Calu3 (cell line): ENCODE measurements around the gene HHAT. TPM values are rescaled to one million over a fixed set of nuclear protein-coding genes. Genes with fewer than 3 reads are reported as not detected.

Experiments used
- BruUV-seq: library from RNA; stranded (reverse); fragments of 400-500 nt; replicated peaks from 2 replicates; lab custom pipeline; 2021; lab: Mats Ljungman, UMichigan
- CTCF ChIA-PET: fragments of 300-600 bp; sonication (Branson Sonifier 250); formaldehyde crosslinking; loops from one replicate; lab custom pipeline; 2022; ENCODE audit warnings: antibody characterized with exemption; lab: Charles Lee
- DNase-seq: peaks from one replicate; pipeline ENCODE4 v3.0.0; 2022
- H3K27ac Mint-ChIP-seq: one replicate; pipeline ENCODE4 v1.8.0; 2022; ENCODE audit warnings: mixed read lengths; ENCODE audit not compliant: unreplicated experiment
- H3K27me3 Mint-ChIP-seq: one replicate; pipeline ENCODE4 v1.8.0; 2022; ENCODE audit warnings: mixed read lengths; ENCODE audit not compliant: unreplicated experiment
- H3K36me3 Mint-ChIP-seq: one replicate; pipeline ENCODE4 v1.8.0; 2022; ENCODE audit warnings: mild to moderate bottlenecking, moderate library complexity, mixed read lengths; ENCODE audit not compliant: insufficient read depth, unreplicated experiment
- H3K4me1 Mint-ChIP-seq: one replicate; pipeline ENCODE4 v1.8.0; 2022; ENCODE audit warnings: mild to moderate bottlenecking, low read depth, mixed read lengths; ENCODE audit not compliant: unreplicated experiment
- H3K4me3 Mint-ChIP-seq: one replicate; pipeline ENCODE4 v1.8.0; 2022; ENCODE audit warnings: mild to moderate bottlenecking, low read depth, moderate library complexity, mixed read lengths; ENCODE audit not compliant: unreplicated experiment
- H3K9me3 Mint-ChIP-seq: one replicate; pipeline ENCODE4 v1.8.0; 2022; ENCODE audit warnings: low read depth, mixed read lengths; ENCODE audit not compliant: unreplicated experiment
- CTCF ChIP-seq: fragments of 200-600 bp; IDR thresholded peaks from one replicate; pipeline ENCODE4 v1.8.0; 2022; ENCODE audit warnings: antibody characterized with exemption; ENCODE audit not compliant: unreplicated experiment
- intact Hi-C: fragments of 100-400 bp; cut with micrococcal nuclease; formaldehyde crosslinking; loops from one replicate; pipeline ENCODE4 v1.10.0; 2022; ENCODE audit not compliant: unreplicated experiment
- total RNA-seq: library from RNA; stranded (reverse); gene quantifications from 2 replicates; pipeline ENCODE4 v1.2.3, GENCODE V29; 2022

HHAT gene
- total RNA-seq, 1 experiment from 2014 or later: 5.8 TPM

- CTCF ChIA-PET: no interaction called here
- no peak for TF ChIP-seq CTCF
- no peak for DNase-seq
- H3K9me3 Mint-ChIP-seq: no peaks in the 10 kb centered on the region
- H3K4me1 Mint-ChIP-seq: no peaks in the 10 kb centered on the region
- H3K36me3 Mint-ChIP-seq: no peaks in the 10 kb centered on the region
- intact Hi-C loops: no loop called here
- no TSS peak for BruUV-seq
- H3K27me3 Mint-ChIP-seq: peaks cover 11% of the 10 kb centered on the region
- H3K4me3 Mint-ChIP-seq: no peak overlapping the region
- no peak overlapping the region for H3K27ac Mint-ChIP-seq
Observed at GRCh38 chr1:210469441-210469840, 140.7 kb downstream of the HHAT start.

DNA sequence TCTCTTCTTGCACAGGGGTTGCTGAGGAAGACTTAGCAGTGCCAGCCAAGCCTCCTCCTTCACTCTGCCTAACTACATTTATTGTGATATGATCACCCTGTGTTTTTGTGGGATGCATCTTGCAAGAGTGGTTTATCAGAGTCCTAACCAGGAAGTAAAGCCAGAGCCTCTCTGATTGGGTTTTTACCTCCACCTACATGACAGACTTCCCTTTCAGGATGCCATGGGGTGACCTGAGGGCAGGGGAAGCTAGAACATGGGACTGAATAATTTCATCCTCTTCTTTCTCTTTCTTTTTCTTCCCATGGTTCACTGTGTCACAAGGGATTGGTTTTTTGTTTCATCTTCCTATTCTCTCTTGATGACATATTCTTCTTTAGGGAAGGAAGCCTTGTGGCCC is 146.6 kb downstream of the HHAT start:
- H3K9me3 Mint-ChIP-seq: no peaks in the 10 kb centered on the region
- TF ChIP-seq CTCF: no peak
- no peaks in the 10 kb centered on the region for H3K36me3 Mint-ChIP-seq
- DNase-seq: no peak
- BruUV-seq: no TSS peak
- no peak overlapping the region for H3K4me3 Mint-ChIP-seq
- CTCF ChIA-PET: interaction anchor here (0.7 kb wide), 1 partner anchor 874 kb away, joined by 3 read pairs; no protein-coding TSS in a partner anchor
- no peaks in the 10 kb centered on the region for H3K4me1 Mint-ChIP-seq
- no peak overlapping the region for H3K27ac Mint-ChIP-seq
- intact Hi-C loops: no loop called here
- peaks cover 19% of the 10 kb centered on the region for H3K27me3 Mint-ChIP-seq

GRCh38 chr1:210475806-210476205 is 147.1 kb downstream of the HHAT start:
- no peak overlapping the region for H3K27ac Mint-ChIP-seq
- CTCF ChIA-PET: no interaction called here
- H3K4me3 Mint-ChIP-seq: no peak overlapping the region
- H3K27me3 Mint-ChIP-seq: peaks cover 24% of the 10 kb centered on the region
- no peaks in the 10 kb centered on the region for H3K4me1 Mint-ChIP-seq
- BruUV-seq: no TSS peak
- no peaks in the 10 kb centered on the region for H3K36me3 Mint-ChIP-seq
- DNase-seq: no peak
- intact Hi-C loops: no loop called here
- no peaks in the 10 kb centered on the region for H3K9me3 Mint-ChIP-seq
- no peak for TF ChIP-seq CTCF

DNA sequence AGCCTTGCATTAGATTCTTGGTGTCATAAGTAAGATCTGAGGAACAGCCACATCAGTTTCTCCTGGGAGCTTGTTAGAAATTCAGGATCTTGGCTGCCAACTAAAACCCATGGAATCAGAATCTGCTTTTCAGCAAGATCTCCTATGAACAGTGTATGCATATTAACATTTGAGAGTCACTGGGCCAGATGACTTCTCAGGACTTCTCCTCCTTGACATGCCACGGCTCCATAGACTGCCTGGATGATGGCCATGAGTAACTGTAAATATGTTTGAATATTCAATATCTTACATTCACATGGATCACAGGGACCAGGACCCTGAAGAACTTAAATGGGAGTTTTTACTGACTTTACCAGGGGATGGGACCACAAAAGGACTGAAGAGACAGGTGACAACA is 148.0 kb downstream of the HHAT start:
- BruUV-seq: no TSS peak
- CTCF ChIA-PET: interaction anchor here (0.5 kb wide), 1 partner anchor 26 kb away, joined by 4 read pairs; no protein-coding TSS in a partner anchor
- DNase-seq: no peak
- Mint-ChIP-seq H3K36me3 (no peaks in the 10 kb centered on the region), H3K4me1 (no peaks in the 10 kb centered on the region), H3K9me3 (peaks cover under 1% of the 10 kb centered on the region), H3K27me3 (peaks cover 33% of the 10 kb centered on the region), H3K4me3 (no peak overlapping the region), H3K27ac (no peak overlapping the region)
- intact Hi-C loops: no loop called here
- TF ChIP-seq CTCF: no peak
